Measurements from ENCODE around the gene RUNDC1. TPM values are rescaled to one million over a fixed set of nuclear protein-coding genes. Genes with fewer than 3 reads are reported as not detected.
A peak's percentile ranks its signal among the peaks of the same experiment; 100 is the strongest.

RUNDC1 gene
- total RNA-seq, 4 donors from 2014 or later = 10.8 to 18.3 (median 13.1) TPM

- TF ChIP-seq CTCF (IDR thresholded peaks at IDR 0.05) (no peak), POLR2A (IDR thresholded peaks at IDR 0.05) (no peak)
- H3K4me1 ChIP-seq = no peaks in the 10 kb centered on the region
- no peaks in the 10 kb centered on the region for H3K36me3 ChIP-seq
- no peaks in the 10 kb centered on the region for H3K27me3 ChIP-seq
- peak overlapping the region; percentile 54 to 87 for H3K4me3 ChIP-seq
- peak overlapping the region; percentile 58 to 74 for H3K27ac ChIP-seq
- DNase-seq = peak in 1 of 2 donors; percentile 36
- H3K9me3 ChIP-seq = no peaks in the 10 kb centered on the region
- intact Hi-C loops (cut with DNase I; ENCODE audit: low total_unique reads) = no loop called here
Observed at GRCh38 chr17:42980766-42981397, 517 bp downstream of the RUNDC1 start.

GRCh38 chr17:42982266-42982665 is 1.9 kb downstream of the RUNDC1 start:
- TF ChIP-seq POLR2A (IDR thresholded peaks at IDR 0.05) = no peak
- no peak for TF ChIP-seq CTCF (IDR thresholded peaks at IDR 0.05)
- Histone ChIP-seq H3K4me3 (no peak overlapping the region), H3K27me3 (no peaks in the 10 kb centered on the region), H3K4me1 (no peaks in the 10 kb centered on the region), H3K27ac (no peak overlapping the region), H3K9me3 (no peaks in the 10 kb centered on the region), H3K36me3 (no peaks in the 10 kb centered on the region)
- no peak for DNase-seq
- intact Hi-C loops (cut with DNase I; ENCODE audit: low total_unique reads) = no loop called here

- Histone ChIP-seq H3K4me3 (no peak overlapping the region), H3K4me1 (no peaks in the 10 kb centered on the region), H3K27ac (no peak overlapping the region), H3K36me3 (no peaks in the 10 kb centered on the region), H3K27me3 (no peaks in the 10 kb centered on the region), H3K9me3 (no peaks in the 10 kb centered on the region)
- intact Hi-C loops (cut with DNase I; ENCODE audit: low total_unique reads) = no loop called here
- DNase-seq = no peak
- no peak for TF ChIP-seq CTCF (IDR thresholded peaks at IDR 0.05)
- TF ChIP-seq POLR2A (IDR thresholded peaks at IDR 0.05) = no peak
Observed at GRCh38 chr17:42985225-42985624, 4.9 kb downstream of the RUNDC1 start.

- DNase-seq = no peak
- no peaks in the 10 kb centered on the region for H3K36me3 ChIP-seq
- no peak overlapping the region for H3K4me3 ChIP-seq
- no peaks in the 10 kb centered on the region for H3K4me1 ChIP-seq
- no peaks in the 10 kb centered on the region for H3K27me3 ChIP-seq
- peak overlapping the region in 1 of 2 donors; percentile 32 for H3K27ac ChIP-seq
- intact Hi-C loops (cut with DNase I; ENCODE audit: low total_unique reads) = no loop called here
- no peaks in the 10 kb centered on the region for H3K9me3 ChIP-seq
- no peak for TF ChIP-seq POLR2A (IDR thresholded peaks at IDR 0.05)
- no peak for TF ChIP-seq CTCF (IDR thresholded peaks at IDR 0.05)
Observed at GRCh38 chr17:42989141-42989540, 8.8 kb downstream of the RUNDC1 start.

- DNase-seq = no peak
- no peaks in the 10 kb centered on the region for H3K36me3 ChIP-seq
- H3K9me3 ChIP-seq = no peaks in the 10 kb centered on the region
- H3K27me3 ChIP-seq = no peaks in the 10 kb centered on the region
- intact Hi-C loops (cut with DNase I; ENCODE audit: low total_unique reads) = no loop called here
- H3K4me1 ChIP-seq = no peaks in the 10 kb centered on the region
- peak overlapping the region in 1 of 2 donors; percentile 32 for H3K27ac ChIP-seq
- TF ChIP-seq POLR2A (IDR thresholded peaks at IDR 0.05) (no peak), CTCF (IDR thresholded peaks at IDR 0.05) (no peak)
- H3K4me3 ChIP-seq = no peak overlapping the region
Observed at GRCh38 chr17:42989726-42990652, 9.6 kb downstream of the RUNDC1 start.

All from uterus (tissue), 4 donors.